GM12891 (cell line): ENCODE results near the gene CFAP45.

ENCODE experiments used
- POLR2AphosphoS5 ChIP-seq: IDR thresholded peaks from 2 replicates; pipeline ENCODE4 v1.6.1; 2011; ENCODE audit warnings: low read depth, low read length, control low read depth
- SPI1 ChIP-seq: IDR thresholded peaks from 2 replicates; pipeline ENCODE4 v1.6.1; 2011; ENCODE audit warnings: low read depth, low read length, control low read depth
- TAF1 ChIP-seq: IDR thresholded peaks from 2 replicates; pipeline ENCODE4 v1.6.1; 2011; ENCODE audit warnings: low read depth, low read length, control low read depth

DNA sequence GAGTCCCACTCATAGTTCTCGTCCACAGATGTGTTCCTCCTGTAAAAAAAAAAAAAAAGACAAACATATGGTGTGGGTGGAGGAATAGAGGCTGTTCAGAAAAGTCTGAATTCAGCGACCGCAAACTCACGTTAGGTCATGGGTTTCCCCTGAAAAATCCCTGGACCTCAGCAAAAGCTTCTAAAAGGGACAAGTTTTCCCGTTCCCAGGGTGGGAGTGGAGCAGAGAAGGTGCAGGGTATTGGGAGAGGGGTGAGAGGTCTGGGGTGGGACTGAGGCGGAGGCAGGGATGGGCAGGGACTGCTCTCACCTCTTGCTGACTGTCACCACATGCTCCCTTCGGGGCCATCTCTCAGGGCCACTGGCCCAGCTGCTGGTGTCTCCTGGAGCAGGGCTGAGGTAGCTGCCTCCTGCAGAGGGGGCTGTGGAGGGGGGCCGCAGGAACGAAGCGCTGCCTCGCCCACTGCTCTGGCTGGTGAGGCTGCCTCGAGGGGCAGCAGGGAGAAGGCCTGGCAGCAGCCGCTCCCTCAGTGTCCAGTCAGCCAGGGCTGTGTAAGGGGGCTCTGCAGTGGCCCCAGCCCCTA, 28.0 kb upstream of the CFAP45 start:
- TF ChIP-seq TAF1 (no peak), SPI1 (no peak), POLR2AphosphoS5 (no peak)
